Stimulated activated CD4-positive, alpha-beta T cell treated with anti-CD3 and anti-CD28 coated beads, Interleukin-4, amount 100 ng/mL, for 24 hours (primary cell): ENCODE data around the gene TFCP2L1.
"Not testable (repeated sequence)": the region's sequence is repeated elsewhere in the genome, so short reads cannot be mapped to it uniquely, and the experiment has no call there.

Experiments used
- DNase-seq: peaks from one replicate; pipeline ENCODE4 v3.0.0-alpha.2; 2020

The TFCP2L1 gene

GRCh38 chr2:121241466-121241865 is 43.5 kb downstream of the TFCP2L1 start:
- no peak for DNase-seq

- no peak for DNase-seq
Observed at GRCh38 chr2:121240436-121240835, 44.6 kb downstream of the TFCP2L1 start.

GRCh38 chr2:121239969-121240368 is 45.0 kb downstream of the TFCP2L1 start:
- no peak for DNase-seq

GRCh38 chr2:121239471-121239870 is 45.5 kb downstream of the TFCP2L1 start:
- DNase-seq: no peak

GRCh38 chr2:121238828-121239227 is 46.2 kb downstream of the TFCP2L1 start:
- no peak for DNase-seq

GRCh38 chr2:121237980-121238665 is 46.9 kb downstream of the TFCP2L1 start:
- no peak for DNase-seq

- DNase-seq: no peak
Observed at GRCh38 chr2:121237336-121237979, 47.5 kb downstream of the TFCP2L1 start.

- DNase-seq: no peak
Observed at GRCh38 chr2:121236650-121237180, 48.3 kb downstream of the TFCP2L1 start.

GRCh38 chr2:121236101-121236640 is 48.8 kb downstream of the TFCP2L1 start:
- no peak for DNase-seq

GRCh38 chr2:121235542-121235941 is 49.5 kb downstream of the TFCP2L1 start:
- no peak for DNase-seq

GRCh38 chr2:121234791-121235190 is 50.2 kb downstream of the TFCP2L1 start:
- no peak for DNase-seq

- DNase-seq: no peak
Observed at GRCh38 chr2:121234144-121234543, 50.9 kb downstream of the TFCP2L1 start.

GRCh38 chr2:121233486-121234110 is 51.4 kb downstream of the TFCP2L1 start:
- no peak for DNase-seq

GRCh38 chr2:121232626-121233265 is 52.3 kb downstream of the TFCP2L1 start:
- DNase-seq: no peak

GRCh38 chr2:121231385-121232000 is 53.5 kb downstream of the TFCP2L1 start:
- DNase-seq: no peak

- DNase-seq: no peak
Observed at GRCh38 chr2:121228521-121228920, 56.5 kb downstream of the TFCP2L1 start.

GRCh38 chr2:121227381-121228144 is 57.4 kb downstream of the TFCP2L1 start:
- not testable (repeated sequence) for DNase-seq

GRCh38 chr2:121225681-121226080 is 59.3 kb downstream of the TFCP2L1 start:
- not testable (repeated sequence) for DNase-seq

GRCh38 chr2:121220995-121221394 is 64.0 kb downstream of the TFCP2L1 start:
- DNase-seq: no peak

- no peak for DNase-seq
Observed at GRCh38 chr2:121219866-121220265, 65.1 kb downstream of the TFCP2L1 start.

- no peak for DNase-seq
Observed at GRCh38 chr2:121218386-121218938, 66.5 kb downstream of the TFCP2L1 start.

GRCh38 chr2:121217627-121218026 is 67.4 kb downstream of the TFCP2L1 start:
- no peak for DNase-seq
